VCaP (cell line): ENCODE data around the gene VSTM2B.

Experiments used
- H3K27ac ChIP-seq: fragments of 450-650 bp; 2 replicates; pipeline ENCODE4 v1.5.1; 2017
- TF ChIP-seq, protein P1 (sequence below): fragments of 450-650 bp; conservative IDR thresholded peaks from 2 replicates; pipeline ENCODE4 v1.5.1; 2017; ENCODE audit warnings: mild to moderate bottlenecking, moderate library complexity

Gene VSTM2B

DNA sequence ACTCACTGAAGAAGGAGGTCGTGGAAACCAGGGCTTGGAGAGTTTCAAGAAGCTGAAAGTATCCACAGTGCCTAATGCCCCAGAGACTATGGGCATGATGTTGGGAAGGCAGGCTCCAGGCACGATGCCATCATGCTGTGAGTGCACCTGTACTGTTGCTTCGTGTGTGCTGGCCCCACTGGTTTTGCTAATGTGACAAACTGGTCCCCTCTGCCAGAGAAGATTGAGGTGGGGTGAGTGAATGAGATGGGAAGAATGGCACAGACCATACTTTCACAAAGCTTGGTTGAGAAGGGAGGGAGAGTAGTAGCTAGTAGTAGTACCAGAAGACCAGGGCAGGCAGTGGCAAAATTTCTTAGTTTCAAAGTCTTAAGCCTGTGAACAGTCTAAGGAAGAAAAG is 61.3 kb downstream of the VSTM2B start:
- no peak overlapping the region for H3K27ac ChIP-seq
- TF ChIP-seq, protein P1, sequence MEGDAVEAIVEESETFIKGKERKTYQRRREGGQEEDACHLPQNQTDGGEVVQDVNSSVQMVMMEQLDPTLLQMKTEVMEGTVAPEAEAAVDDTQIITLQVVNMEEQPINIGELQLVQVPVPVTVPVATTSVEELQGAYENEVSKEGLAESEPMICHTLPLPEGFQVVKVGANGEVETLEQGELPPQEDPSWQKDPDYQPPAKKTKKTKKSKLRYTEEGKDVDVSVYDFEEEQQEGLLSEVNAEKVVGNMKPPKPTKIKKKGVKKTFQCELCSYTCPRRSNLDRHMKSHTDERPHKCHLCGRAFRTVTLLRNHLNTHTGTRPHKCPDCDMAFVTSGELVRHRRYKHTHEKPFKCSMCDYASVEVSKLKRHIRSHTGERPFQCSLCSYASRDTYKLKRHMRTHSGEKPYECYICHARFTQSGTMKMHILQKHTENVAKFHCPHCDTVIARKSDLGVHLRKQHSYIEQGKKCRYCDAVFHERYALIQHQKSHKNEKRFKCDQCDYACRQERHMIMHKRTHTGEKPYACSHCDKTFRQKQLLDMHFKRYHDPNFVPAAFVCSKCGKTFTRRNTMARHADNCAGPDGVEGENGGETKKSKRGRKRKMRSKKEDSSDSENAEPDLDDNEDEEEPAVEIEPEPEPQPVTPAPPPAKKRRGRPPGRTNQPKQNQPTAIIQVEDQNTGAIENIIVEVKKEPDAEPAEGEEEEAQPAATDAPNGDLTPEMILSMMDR, result no peak

DNA sequence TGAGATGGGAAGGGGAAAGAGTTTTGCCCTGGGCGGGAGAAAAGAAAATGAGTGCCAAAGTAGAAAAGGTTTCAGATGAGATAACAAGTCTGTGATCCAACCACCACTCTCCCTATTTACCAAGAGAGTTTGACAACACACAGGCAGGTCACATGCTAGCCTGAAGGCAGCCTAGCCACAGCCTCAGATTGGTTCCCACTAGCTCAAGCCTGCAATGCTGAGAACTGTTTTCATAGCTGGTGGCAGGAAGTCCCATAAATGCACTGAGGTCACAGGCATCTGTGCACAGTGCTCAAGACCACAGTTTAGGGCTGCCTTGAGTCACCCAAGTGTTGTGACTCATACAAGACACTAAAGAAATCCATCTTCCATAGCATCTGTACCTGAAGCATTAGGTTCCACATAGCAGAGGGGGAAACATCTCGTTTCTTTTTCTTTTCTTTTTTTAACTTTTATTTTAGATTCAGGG is 61.8 kb downstream of the VSTM2B start:
- TF ChIP-seq, protein P1, result no peak
- H3K27ac ChIP-seq, result no peak overlapping the region

DNA sequence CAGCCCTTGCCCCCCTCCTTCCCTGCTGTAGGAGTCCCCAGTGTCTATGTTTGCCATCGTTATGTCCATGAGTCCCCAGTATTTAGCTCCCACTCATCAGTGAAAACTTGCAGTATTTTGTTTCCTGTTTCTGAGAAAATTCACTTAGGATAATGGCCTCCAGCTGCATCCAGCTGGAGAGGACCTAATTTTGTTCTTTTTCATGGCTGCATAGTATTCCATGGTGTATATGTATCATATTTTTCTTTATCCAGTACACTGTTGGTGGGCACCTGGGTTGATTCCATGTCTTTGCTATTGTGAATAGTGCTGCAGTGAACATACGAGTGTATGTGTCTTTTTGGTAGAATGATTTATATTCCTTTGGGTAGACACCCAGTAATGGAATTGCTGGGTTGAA is 62.3 kb downstream of the VSTM2B start:
- TF ChIP-seq, protein P1, result no peak
- H3K27ac ChIP-seq, result no peak overlapping the region

DNA sequence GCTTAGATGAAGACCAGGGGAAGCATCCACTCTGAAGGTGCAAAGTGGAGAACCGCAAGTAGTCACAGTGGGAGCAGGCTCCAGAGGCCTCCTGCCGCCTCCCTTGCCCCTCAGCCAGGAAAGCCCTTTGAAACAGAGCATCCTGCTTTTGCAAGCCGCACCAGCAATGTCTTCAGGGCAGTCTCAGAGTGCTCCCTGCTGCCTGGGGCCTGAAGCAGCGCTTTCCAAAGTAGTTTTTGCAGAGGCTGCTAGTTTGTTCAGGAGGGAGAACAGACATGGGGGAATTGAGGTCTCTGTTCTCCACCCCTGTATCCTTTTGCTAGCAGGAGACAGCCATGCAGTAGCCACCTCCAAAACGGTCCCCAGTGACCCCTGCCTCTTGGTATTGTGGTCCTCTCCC is 64.5 kb downstream of the VSTM2B start:
- no peak overlapping the region for H3K27ac ChIP-seq
- TF ChIP-seq, protein P1, result no peak

DNA sequence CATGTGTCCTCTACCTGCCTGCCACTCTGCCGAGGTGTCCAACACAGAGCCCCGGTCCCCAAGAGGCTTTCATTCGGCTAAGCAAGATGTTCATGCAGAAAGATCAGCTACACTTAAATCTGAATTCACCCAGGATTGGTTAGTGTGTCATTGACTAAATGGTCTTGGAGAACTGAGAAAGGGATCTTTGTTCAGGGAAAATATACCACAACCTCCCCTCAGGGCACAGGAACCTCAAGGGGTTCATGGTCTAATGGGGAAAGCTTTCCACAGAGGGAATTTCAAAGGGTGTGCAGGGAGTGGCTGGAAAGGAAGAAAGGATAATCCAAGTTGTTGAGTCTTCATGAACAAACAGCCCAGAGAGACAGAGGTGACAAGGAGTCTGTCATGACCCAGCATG is 65.9 kb downstream of the VSTM2B start:
- TF ChIP-seq, protein P1, result no peak
- no peak overlapping the region for H3K27ac ChIP-seq

DNA sequence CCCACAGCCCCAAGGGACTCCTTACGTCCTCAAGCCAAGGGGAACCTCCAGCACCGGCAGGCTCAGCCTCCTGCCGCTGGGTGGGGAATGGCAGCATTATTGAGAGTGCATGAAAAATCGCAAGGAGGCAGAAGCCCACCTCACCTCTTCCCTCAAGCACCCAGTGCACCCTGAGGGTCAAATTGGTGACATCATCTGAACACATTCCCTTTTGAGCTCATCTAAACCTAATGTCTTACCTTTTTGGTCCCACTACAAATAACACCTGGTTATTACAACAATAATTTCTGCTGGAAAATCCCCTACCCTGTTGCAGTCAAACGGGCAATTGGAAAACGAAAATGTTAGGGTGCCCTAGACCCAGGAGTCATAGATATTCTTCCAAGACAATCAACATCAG is 68.1 kb downstream of the VSTM2B start:
- H3K27ac ChIP-seq, result no peak overlapping the region
- TF ChIP-seq, protein P1, result no peak

DNA sequence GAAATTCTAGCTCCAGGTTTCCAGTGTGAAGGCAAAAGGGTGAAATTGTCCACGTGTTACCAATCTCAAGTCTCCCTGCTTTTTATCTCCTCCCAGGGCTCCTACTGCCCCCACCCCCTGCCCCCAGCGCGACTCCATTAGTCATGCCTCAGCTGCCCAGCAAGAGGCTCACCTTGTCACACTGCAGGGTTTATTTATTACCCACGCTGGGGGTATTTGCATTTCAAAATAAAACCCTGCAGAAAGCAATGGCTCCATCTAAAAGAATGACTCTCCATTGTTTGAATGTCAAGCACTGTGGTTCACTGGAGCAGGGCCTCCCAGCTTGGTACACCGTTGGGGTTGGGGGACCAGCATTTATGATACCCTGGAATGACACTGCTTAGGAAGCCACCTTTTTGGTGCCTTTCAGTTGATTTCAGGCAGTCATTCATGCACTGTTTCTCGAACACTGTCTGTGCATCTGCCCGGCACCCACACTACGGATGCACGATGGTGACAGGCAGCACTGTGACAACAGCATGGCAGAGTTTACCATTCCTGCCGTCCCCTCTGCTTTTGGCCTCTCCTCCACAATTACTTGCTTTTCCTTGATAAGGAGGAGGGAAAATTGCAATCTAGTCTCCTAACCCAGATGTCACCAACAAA is 70.4 kb downstream of the VSTM2B start:
- TF ChIP-seq, protein P1, result no peak

More for the DNA sequence above, 70.4 kb downstream of the VSTM2B start:
- H3K27ac ChIP-seq, result no peak overlapping the region
